Epithelial cell of esophagus (primary cell): ENCODE data around the gene ZNF615.
"Not testable (repeated sequence)": the region's sequence is repeated elsewhere in the genome, so short reads cannot be mapped to it uniquely, and the experiment has no call there.

ENCODE experiments used
- DNase-seq: peaks from one replicate; pipeline ENCODE4 v3.0.0; 2010; ENCODE audit warnings: low read depth
- H3K4me3 ChIP-seq: 2 replicates; pipeline ENCODE4 v1.5.1; 2011; ENCODE audit warnings: mild to moderate bottlenecking, low read length, control low read depth
- CTCF ChIP-seq: IDR thresholded peaks from 2 replicates; pipeline ENCODE4 v1.5.1; 2011; ENCODE audit warnings: low read depth, mild to moderate bottlenecking, low read length, control low read depth, inconsistent platforms; ENCODE audit not compliant: insufficient read depth; ENCODE audit errors: missing control alignments

The ZNF615 gene

GRCh38 chr19:52028027-52028779, 20.2 kb upstream of the ZNF615 start, which contains the start of gene ZNF614:
TSS of gene ZNF614 (minus strand) at chr19:52028379. CDS start at chr19:52025745, 2,634 bp downstream.
- no peak for TF ChIP-seq CTCF
- peak within 1 kb of the TSS; percentile 95 for H3K4me3 ChIP-seq
- DNase-seq = peak; percentile 91

- DNase-seq = peak; percentile 40
- H3K4me3 ChIP-seq = not testable (repeated sequence)
Observed at GRCh38 chr19:52026255-52026990, 18.4 kb upstream of the ZNF615 start.

GRCh38 chr19:52024478-52024877, 16.5 kb upstream of the ZNF615 start:
- not testable (repeated sequence) for DNase-seq, H3K4me3 ChIP-seq

GRCh38 chr19:52022193-52022592, 14.2 kb upstream of the ZNF615 start:
- no peak overlapping the region for H3K4me3 ChIP-seq
- TF ChIP-seq CTCF = no peak
- DNase-seq = no peak

GRCh38 chr19:52020506-52020905, 12.5 kb upstream of the ZNF615 start:
- no peak for DNase-seq
- TF ChIP-seq CTCF = no peak
- H3K4me3 ChIP-seq = no peak overlapping the region

- DNase-seq = no peak
- TF ChIP-seq CTCF = no peak
- no peak overlapping the region for H3K4me3 ChIP-seq
Observed at GRCh38 chr19:52010674-52011073, 2.7 kb upstream of the ZNF615 start.

- no peak for DNase-seq
- H3K4me3 ChIP-seq = peak overlapping the region; percentile 90
- TF ChIP-seq CTCF = no peak
Observed at GRCh38 chr19:52007451-52007805, 583 bp downstream of the ZNF615 start.
